NB4 (cell line): Measurements from ENCODE around the gene ANKRA2.

Experiments
- POLR2A ChIP-seq: IDR thresholded peaks from 2 replicates; pipeline ENCODE4 v1.6.1; 2011; ENCODE audit warnings: mild to moderate bottlenecking; ENCODE audit not compliant: insufficient read length; ENCODE audit errors: extremely low read depth
- TF ChIP-seq, protein P1 (sequence below): IDR thresholded peaks from one replicate; pipeline ENCODE4 v1.5.1; 2012; ENCODE audit warnings: low read depth, low read length

DNA sequence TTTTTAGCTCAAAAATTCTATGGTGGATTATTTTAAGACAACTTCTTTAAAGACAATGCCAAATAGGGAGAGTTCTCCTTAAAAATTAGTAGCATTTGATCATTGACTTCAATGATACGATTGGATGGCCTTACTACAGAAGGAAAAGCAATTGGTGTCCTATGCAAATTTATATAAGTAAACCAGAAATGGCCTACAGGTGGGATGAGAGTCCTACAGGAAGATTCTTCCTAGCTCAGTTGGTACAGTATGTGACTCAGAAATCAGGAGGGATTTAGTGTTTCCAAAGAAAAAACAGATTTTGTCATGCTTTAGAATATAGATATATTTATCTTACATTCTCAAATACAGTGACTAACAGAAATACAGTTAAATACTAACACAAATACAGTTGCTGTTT is 6.5 kb downstream of the ANKRA2 start:
- no peak for TF ChIP-seq POLR2A
- TF ChIP-seq, protein P1, sequence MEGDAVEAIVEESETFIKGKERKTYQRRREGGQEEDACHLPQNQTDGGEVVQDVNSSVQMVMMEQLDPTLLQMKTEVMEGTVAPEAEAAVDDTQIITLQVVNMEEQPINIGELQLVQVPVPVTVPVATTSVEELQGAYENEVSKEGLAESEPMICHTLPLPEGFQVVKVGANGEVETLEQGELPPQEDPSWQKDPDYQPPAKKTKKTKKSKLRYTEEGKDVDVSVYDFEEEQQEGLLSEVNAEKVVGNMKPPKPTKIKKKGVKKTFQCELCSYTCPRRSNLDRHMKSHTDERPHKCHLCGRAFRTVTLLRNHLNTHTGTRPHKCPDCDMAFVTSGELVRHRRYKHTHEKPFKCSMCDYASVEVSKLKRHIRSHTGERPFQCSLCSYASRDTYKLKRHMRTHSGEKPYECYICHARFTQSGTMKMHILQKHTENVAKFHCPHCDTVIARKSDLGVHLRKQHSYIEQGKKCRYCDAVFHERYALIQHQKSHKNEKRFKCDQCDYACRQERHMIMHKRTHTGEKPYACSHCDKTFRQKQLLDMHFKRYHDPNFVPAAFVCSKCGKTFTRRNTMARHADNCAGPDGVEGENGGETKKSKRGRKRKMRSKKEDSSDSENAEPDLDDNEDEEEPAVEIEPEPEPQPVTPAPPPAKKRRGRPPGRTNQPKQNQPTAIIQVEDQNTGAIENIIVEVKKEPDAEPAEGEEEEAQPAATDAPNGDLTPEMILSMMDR, result no peak
